Gastroesophageal sphincter (tissue), 4 donors: ENCODE results near the gene FTSJ1. TPM values are rescaled to one million over a fixed set of nuclear protein-coding genes. Genes with fewer than 3 reads are reported as not detected.

Source experiments
- ATAC-seq: fragments of 150-250 bp; one replicate; pipeline ENCODE4 v1.9.1; 2016; ENCODE audit warnings: mild to moderate bottlenecking, moderate library complexity
- H3K27ac ChIP-seq, 4 donors: fragments of 200-600 bp; sonication (generic) in 3 of 4; 1 replicate in 3 of 4; 2 replicates in 1 of 4; pipeline ENCODE4 v1.5.1; 2016 to 2019
- H3K27me3 ChIP-seq: fragments of 200-600 bp; sonication (generic); one replicate; pipeline ENCODE4 v1.5.1; 2019
- H3K36me3 ChIP-seq, 2 donors: fragments of 200-600 bp; sonication (generic); one replicate each; pipeline ENCODE4 v1.5.1; 2019; ENCODE audit warnings: control low read depth in 1 of 2
- H3K4me1 ChIP-seq, 3 donors: fragments of 200-600 bp; sonication (generic); 1 replicate in 2 of 3; 2 replicates in 1 of 3; pipeline ENCODE4 v1.5.1; 2016 to 2019; ENCODE audit warnings: control low read depth in 2 of 3
- H3K4me3 ChIP-seq, 2 donors: fragments of 200-600 bp; sonication (generic); one replicate each; pipeline ENCODE4 v1.5.1; 2019; ENCODE audit warnings: mild to moderate bottlenecking in 1 of 2, moderate library complexity in 1 of 2
- H3K9me3 ChIP-seq, 3 donors: fragments of 200-600 bp; sonication (generic); one replicate each; pipeline ENCODE4 v1.5.1; 2017 to 2019; ENCODE audit warnings: control low read depth in 2 of 3
- EP300 ChIP-seq: sonication (generic); formaldehyde crosslinking; IDR thresholded peaks from one replicate; pipeline ENCODE4 v1.6.1; 2017; ENCODE audit warnings: antibody characterized with exemption, mild to moderate bottlenecking
- POLR2A ChIP-seq, 2 donors: fragments of 450-650 bp; IDR thresholded peaks; one replicate each; pipeline ENCODE4 v1.6.1; 2017; ENCODE audit warnings: antibody characterized with exemption in 2 of 2, mild to moderate bottlenecking in 2 of 2, moderate library complexity in 1 of 2
- POLR2AphosphoS5 ChIP-seq: sonication (generic); formaldehyde crosslinking; IDR thresholded peaks from one replicate; pipeline ENCODE4 v1.6.1; 2017; ENCODE audit warnings: antibody characterized with exemption
- WGBS, 2 donors: methylation state at CpG; one replicate each; pipeline ENCODE4 v1.1.5; 2018; ENCODE audit warnings: low coverage in 1 of 2; 5-methylcytosine and 5-hydroxymethylcytosine counted together
- total RNA-seq, 4 donors: library from RNA; depleted of rRNA; stranded (reverse); fragments of >200 nt; gene quantifications; one replicate each; pipeline ENCODE4 v1.1.0, GENCODE V29; 2016
- TF ChIP-seq, protein P1 (sequence below), 4 experiments: fragments of 200-600 bp in 2 of 4; fragments of 450-650 bp in 2 of 4; sonication (generic) in 1 of 4; IDR thresholded peaks; one replicate each; pipeline ENCODE4 v1.5.1; 2017 to 2019; ENCODE audit warnings: antibody characterized with exemption in 4 of 4, mild to moderate bottlenecking in 2 of 4, moderate library complexity in 2 of 4

The FTSJ1 gene
- total RNA-seq, 4 donors from 2014 or later, result 31.1 to 43.0 (median 38.9) TPM

DNA sequence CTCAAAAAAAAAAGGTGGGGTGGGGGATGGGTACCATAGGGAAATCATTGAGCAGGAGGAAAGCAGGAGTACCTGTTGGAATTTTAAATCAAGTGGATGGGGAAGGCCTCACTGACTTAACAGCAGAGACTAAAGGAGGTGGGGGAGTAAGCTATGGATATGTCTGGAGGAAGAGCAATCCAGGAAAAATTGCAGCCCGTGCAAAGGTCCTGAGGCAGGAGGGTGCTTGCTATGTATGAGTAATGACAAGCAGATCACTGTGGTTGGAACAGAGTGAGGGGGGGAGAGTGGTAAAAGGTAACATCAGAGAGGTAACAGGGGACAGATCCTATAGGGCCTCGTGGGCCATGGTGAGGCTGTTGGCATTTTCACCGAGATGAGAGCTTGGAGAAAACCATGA, 4.1 kb downstream of the FTSJ1 start:
- H3K36me3 ChIP-seq, result peaks cover 0 to 62% of the 10 kb centered on the region in 2 donors
- no peaks in the 10 kb centered on the region for H3K27me3 ChIP-seq
- H3K4me1 ChIP-seq, result peaks cover 0 to 17% (median 0%) of the 10 kb centered on the region in 3 donors
- TF ChIP-seq EP300, result no peak
- WGBS, 2 donors, result 58 to 93% methylated on average over 2 of the region's 3 CpGs
- no peaks in the 10 kb centered on the region for H3K9me3 ChIP-seq
- H3K27ac ChIP-seq, result no peak overlapping the region
- ATAC-seq, result no peak
- H3K4me3 ChIP-seq, result no peak overlapping the region

DNA sequence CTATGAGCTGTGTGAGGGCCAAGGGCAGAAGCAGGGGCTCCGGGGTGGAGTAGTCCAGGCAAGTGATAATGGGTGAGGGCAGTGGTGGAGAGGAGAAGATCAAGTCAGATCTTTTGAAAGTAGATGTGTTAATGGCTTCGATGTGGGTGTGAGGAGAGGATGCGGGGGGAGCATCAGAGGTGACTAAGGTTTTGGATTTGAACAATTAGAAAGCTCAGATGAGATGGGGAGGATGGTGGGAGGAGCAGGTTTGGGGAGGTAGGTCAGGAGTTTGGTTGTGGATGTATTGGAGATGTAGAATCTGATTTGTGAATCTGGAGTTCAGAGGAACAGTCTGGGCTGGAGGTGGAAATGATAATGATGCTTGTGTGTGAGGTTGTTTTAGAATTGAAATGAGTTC, 4.6 kb downstream of the FTSJ1 start:
- Histone ChIP-seq H3K27ac (no peak overlapping the region), H3K36me3 (peaks cover 0 to 63% of the 10 kb centered on the region in 2 donors), H3K4me1 (peaks cover 0 to 13% (median 0%) of the 10 kb centered on the region in 3 donors), H3K4me3 (no peak overlapping the region), H3K9me3 (no peaks in the 10 kb centered on the region), H3K27me3 (no peaks in the 10 kb centered on the region)
- ATAC-seq, result no peak
- TF ChIP-seq POLR2AphosphoS5 (no peak), POLR2A (IDR thresholded peaks at IDR 0.05) (no peak), EP300 (no peak)
- TF ChIP-seq, protein P1, sequence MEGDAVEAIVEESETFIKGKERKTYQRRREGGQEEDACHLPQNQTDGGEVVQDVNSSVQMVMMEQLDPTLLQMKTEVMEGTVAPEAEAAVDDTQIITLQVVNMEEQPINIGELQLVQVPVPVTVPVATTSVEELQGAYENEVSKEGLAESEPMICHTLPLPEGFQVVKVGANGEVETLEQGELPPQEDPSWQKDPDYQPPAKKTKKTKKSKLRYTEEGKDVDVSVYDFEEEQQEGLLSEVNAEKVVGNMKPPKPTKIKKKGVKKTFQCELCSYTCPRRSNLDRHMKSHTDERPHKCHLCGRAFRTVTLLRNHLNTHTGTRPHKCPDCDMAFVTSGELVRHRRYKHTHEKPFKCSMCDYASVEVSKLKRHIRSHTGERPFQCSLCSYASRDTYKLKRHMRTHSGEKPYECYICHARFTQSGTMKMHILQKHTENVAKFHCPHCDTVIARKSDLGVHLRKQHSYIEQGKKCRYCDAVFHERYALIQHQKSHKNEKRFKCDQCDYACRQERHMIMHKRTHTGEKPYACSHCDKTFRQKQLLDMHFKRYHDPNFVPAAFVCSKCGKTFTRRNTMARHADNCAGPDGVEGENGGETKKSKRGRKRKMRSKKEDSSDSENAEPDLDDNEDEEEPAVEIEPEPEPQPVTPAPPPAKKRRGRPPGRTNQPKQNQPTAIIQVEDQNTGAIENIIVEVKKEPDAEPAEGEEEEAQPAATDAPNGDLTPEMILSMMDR (IDR thresholded peaks at IDR 0.05), result no peak
- 87% methylated on average over 3 of the region's 3 CpGs; no CpG with 5 or more reads in 1 of the 2 donors for WGBS, 2 donors

DNA sequence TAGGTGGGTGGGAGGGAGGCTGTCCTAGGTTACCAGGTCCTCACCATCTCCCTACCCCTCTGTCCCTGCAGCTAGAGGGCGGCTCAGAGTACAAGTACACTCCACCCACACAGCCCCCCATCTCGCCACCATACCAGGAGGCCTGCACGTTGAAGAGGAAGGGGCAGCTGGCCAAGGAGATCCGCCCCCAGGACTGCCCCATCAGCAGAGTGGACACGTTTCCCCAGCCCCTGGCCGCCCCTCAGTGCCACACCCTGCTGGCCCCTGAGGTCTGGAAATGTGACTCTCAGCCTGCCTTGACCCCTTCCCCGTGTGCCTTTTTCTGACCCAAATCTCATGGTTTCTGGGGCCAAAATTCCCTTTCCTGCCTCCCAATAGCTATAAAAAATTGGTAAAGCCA, 6.5 kb downstream of the FTSJ1 start:
- Histone ChIP-seq H3K27ac (no peak overlapping the region), H3K4me3 (no peak overlapping the region), H3K9me3 (no peaks in the 10 kb centered on the region), H3K4me1 (peaks cover 0 to 4% (median 0%) of the 10 kb centered on the region in 3 donors), H3K36me3 (peaks cover 0 to 71% of the 10 kb centered on the region in 2 donors), H3K27me3 (no peaks in the 10 kb centered on the region)
- WGBS, 2 donors, result no CpG with 5 or more reads among the region's 7 CpGs
- ATAC-seq, result no peak
- TF ChIP-seq, protein P1 (IDR thresholded peaks at IDR 0.05), result no peak
- TF ChIP-seq POLR2A (IDR thresholded peaks at IDR 0.05) (no peak), POLR2AphosphoS5 (no peak), EP300 (no peak)

DNA sequence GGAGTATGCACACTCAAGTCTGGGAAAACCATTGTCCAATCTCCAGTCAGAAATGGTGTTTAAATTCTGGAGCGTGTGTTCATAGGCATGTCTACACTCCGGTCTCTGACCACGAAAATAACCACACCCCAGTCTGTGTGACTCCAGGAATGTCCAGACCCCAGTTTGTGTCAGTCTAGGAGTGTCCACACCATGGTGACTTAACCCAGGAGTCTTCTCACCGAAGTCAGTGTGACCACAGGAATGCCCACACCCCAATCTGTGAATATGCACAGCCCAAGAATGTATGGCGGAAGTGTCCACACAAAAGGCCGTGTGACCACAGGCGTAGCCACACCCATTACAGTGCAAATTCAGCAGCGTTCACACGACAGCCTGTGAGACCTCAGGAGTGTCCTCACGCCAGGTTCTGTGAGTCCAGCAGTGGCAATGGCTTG, 11.4 kb downstream of the FTSJ1 start:
- H3K9me3 ChIP-seq, result no peaks in the 10 kb centered on the region
- WGBS, 2 donors, result no CpG with 5 or more reads among the region's 10 CpGs

DNA sequence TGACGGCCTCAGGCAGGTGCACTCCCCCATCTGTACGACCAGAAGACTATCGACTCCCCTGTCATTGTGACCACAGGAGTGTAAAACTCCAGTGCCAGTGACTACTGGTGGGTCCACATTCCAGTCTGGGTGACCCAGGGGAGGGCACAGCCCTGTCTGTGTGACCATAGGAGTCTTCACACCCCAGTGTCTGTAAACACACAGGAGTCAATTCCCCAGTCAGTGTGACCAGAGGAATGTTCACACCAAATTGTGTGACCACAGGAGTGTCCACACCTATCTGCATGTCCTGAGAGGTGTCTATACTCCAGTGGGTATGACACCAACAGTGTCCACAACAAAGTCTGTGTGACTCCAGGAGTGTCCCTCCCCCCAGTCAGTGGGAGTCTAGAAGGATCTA, 12.0 kb downstream of the FTSJ1 start:
- TF ChIP-seq EP300 (no peak), POLR2A (IDR thresholded peaks at IDR 0.05) (no peak), POLR2AphosphoS5 (no peak)
- TF ChIP-seq, protein P1 (IDR thresholded peaks at IDR 0.05), result no peak
- Histone ChIP-seq H3K27me3 (no peaks in the 10 kb centered on the region), H3K9me3 (no peaks in the 10 kb centered on the region), H3K36me3 (peaks cover 0 to 31% of the 10 kb centered on the region in 2 donors), H3K27ac (no peak overlapping the region), H3K4me3 (no peak overlapping the region), H3K4me1 (no peaks in the 10 kb centered on the region)
- ATAC-seq, result no peak
- WGBS, 2 donors, result no CpG with 5 or more reads among the region's 3 CpGs

More for the DNA sequence above, 11.4 kb downstream of the FTSJ1 start:
- Histone ChIP-seq H3K4me1 (no peaks in the 10 kb centered on the region), H3K4me3 (no peak overlapping the region), H3K27ac (no peak overlapping the region), H3K36me3 (peaks cover 0 to 38% of the 10 kb centered on the region in 2 donors), H3K27me3 (no peaks in the 10 kb centered on the region)
- TF ChIP-seq POLR2AphosphoS5, result no peak
- no peak for TF ChIP-seq POLR2A (IDR thresholded peaks at IDR 0.05)
- TF ChIP-seq, protein P1 (IDR thresholded peaks at IDR 0.05), result no peak
- TF ChIP-seq EP300, result no peak
- ATAC-seq, result no peak
